SU-DHL-6 (cell line): ENCODE results near the gene SHFL.

Source experiments
- H2AFZ ChIP-seq: fragments of 200-600 bp; sonication (generic); 2 replicates; pipeline ENCODE4 v1.6.1; 2014; ENCODE audit warnings: low read depth, mild to moderate bottlenecking, moderate library complexity, mixed read lengths, antibody characterized with exemption, low read length; ENCODE audit not compliant: severe bottlenecking
- H3F3A ChIP-seq: fragments of 200-600 bp; shearing (Covaris generic); 2 replicates; pipeline ENCODE4 v1.6.0; 2016; ENCODE audit warnings: antibody characterized with exemption, mild to moderate bottlenecking; ENCODE audit not compliant: insufficient read depth
- H3K27ac ChIP-seq: fragments of 200-600 bp; sonication (generic); 2 replicates; pipeline ENCODE4 v1.5.1; 2016; ENCODE audit warnings: low read depth, mild to moderate bottlenecking, low read length, moderate library complexity, mixed read lengths
- H3K27me3 ChIP-seq: fragments of 200-600 bp; sonication (generic), shearing (Covaris generic); 2 replicates; pipeline ENCODE4 v1.6.0; 2014; ENCODE audit warnings: mild to moderate bottlenecking, low read length
- H3K36me3 ChIP-seq: fragments of 200-600 bp; sonication (generic); 2 replicates; pipeline ENCODE4 v1.6.1; 2014; ENCODE audit warnings: mild to moderate bottlenecking, low read length, mixed read lengths
- H3K4me2 ChIP-seq: fragments of 300-600, 200-600 bp; shearing (Covaris generic), sonication (generic); 2 replicates; pipeline ENCODE4 v1.6.0; 2014; ENCODE audit warnings: low read length, low read depth, mild to moderate bottlenecking; ENCODE audit not compliant: poor library complexity, severe bottlenecking
- H3K4me3 ChIP-seq: fragments of 200-600 bp; sonication (generic); 2 replicates; pipeline ENCODE4 v1.5.1; 2014; ENCODE audit warnings: antibody characterized with exemption, low read length, mild to moderate bottlenecking, mixed read lengths; ENCODE audit not compliant: insufficient read depth, poor library complexity, severe bottlenecking
- H3K79me2 ChIP-seq: fragments of 200-600 bp; sonication (generic); 2 replicates; pipeline ENCODE4 v1.6.1; 2014; ENCODE audit warnings: mild to moderate bottlenecking, low read length, moderate library complexity; ENCODE audit not compliant: insufficient read depth
- H3K9ac ChIP-seq: fragments of 200-600 bp; sonication (generic); 2 replicates; pipeline ENCODE4 v1.7.0; 2014; ENCODE audit warnings: mild to moderate bottlenecking, low read length
- H3K9me2 ChIP-seq: fragments of 200-600 bp; sonication (generic); replicated peaks from 2 replicates; pipeline ENCODE4 v1.6.1; 2014; ENCODE audit warnings: low read length; ENCODE audit not compliant: insufficient read depth
- H3K9me3 ChIP-seq: fragments of 200-600 bp; sonication (generic); 2 replicates; pipeline ENCODE4 v1.6.1; 2014; ENCODE audit warnings: low read length, mixed read lengths; ENCODE audit not compliant: insufficient read depth
- H4K20me1 ChIP-seq: fragments of 200-600 bp; sonication (generic); 2 replicates; pipeline ENCODE4 v1.6.1; 2014; ENCODE audit warnings: low read depth, mild to moderate bottlenecking, antibody characterized with exemption, low read length, moderate library complexity, mixed read lengths
- CTCF ChIP-seq: fragments of 200-600 bp; sonication (generic); IDR thresholded peaks from one replicate; pipeline ENCODE4 v1.5.1; 2017; ENCODE audit warnings: antibody characterized with exemption, mild to moderate bottlenecking, low read length, moderate library complexity; ENCODE audit not compliant: insufficient read depth, poor library complexity, severe bottlenecking
- EZH2phosphoT487 ChIP-seq: fragments of 200-600 bp; sonication (generic), shearing (Covaris generic); conservative IDR thresholded peaks from 2 replicates; pipeline ENCODE4 v1.6.1; 2018; ENCODE audit warnings: mild to moderate bottlenecking, antibody characterized with exemption, low read length, moderate library complexity, mixed read lengths

Gene SHFL

GRCh38 chr19:10078329-10078728 is 7.8 kb upstream of the SHFL start:
- H3K27me3 ChIP-seq = no peaks in the 10 kb centered on the region
- H3K9ac ChIP-seq = no peak overlapping the region
- H3K79me2 ChIP-seq = no peaks in the 10 kb centered on the region
- no peak for TF ChIP-seq EZH2phosphoT487
- no peak for TF ChIP-seq CTCF
- no peak overlapping the region for H3K4me3 ChIP-seq
- no peaks in the 10 kb centered on the region for H3F3A ChIP-seq
- no peaks in the 10 kb centered on the region for H3K9me2 ChIP-seq
- no peak overlapping the region for H3K4me2 ChIP-seq
- H4K20me1 ChIP-seq = no peaks in the 10 kb centered on the region
- no peaks in the 10 kb centered on the region for H3K9me3 ChIP-seq
- no peak overlapping the region for H3K27ac ChIP-seq
- H2AFZ ChIP-seq = no peak overlapping the region
- no peaks in the 10 kb centered on the region for H3K36me3 ChIP-seq

- no peaks in the 10 kb centered on the region for H4K20me1 ChIP-seq
- TF ChIP-seq EZH2phosphoT487 (no peak), CTCF (no peak)
- H3K27ac ChIP-seq = no peak overlapping the region
- H2AFZ ChIP-seq = no peak overlapping the region
- H3K79me2 ChIP-seq = no peaks in the 10 kb centered on the region
- H3K27me3 ChIP-seq = no peaks in the 10 kb centered on the region
- no peaks in the 10 kb centered on the region for H3K36me3 ChIP-seq
- no peaks in the 10 kb centered on the region for H3K9me3 ChIP-seq
- H3K4me3 ChIP-seq = no peak overlapping the region
- no peak overlapping the region for H3K9ac ChIP-seq
- H3F3A ChIP-seq = no peaks in the 10 kb centered on the region
- H3K9me2 ChIP-seq = no peaks in the 10 kb centered on the region
- H3K4me2 ChIP-seq = no peak overlapping the region
Measured at GRCh38 chr19:10079031-10079453, 7.1 kb upstream of the SHFL start.

- Histone ChIP-seq H3K9me2 (no peaks in the 10 kb centered on the region), H3K9ac (no peak overlapping the region), H3K9me3 (no peaks in the 10 kb centered on the region), H3K27me3 (no peaks in the 10 kb centered on the region), H3K4me2 (no peak overlapping the region), H3K79me2 (no peaks in the 10 kb centered on the region), H3K27ac (no peak overlapping the region), H4K20me1 (no peaks in the 10 kb centered on the region), H3K36me3 (no peaks in the 10 kb centered on the region), H3K4me3 (no peak overlapping the region), H3F3A (peaks cover 10% of the 10 kb centered on the region; the same call in 1 of the 2 replicates), H2AFZ (no peak overlapping the region)
- TF ChIP-seq EZH2phosphoT487 = no peak
- no peak for TF ChIP-seq CTCF
Measured at GRCh38 chr19:10083911-10084310, 2.2 kb upstream of the SHFL start.

GRCh38 chr19:10084803-10085202 is 1.3 kb upstream of the SHFL start:
- Histone ChIP-seq H3K4me3 (no peak overlapping the region), H2AFZ (no peak overlapping the region), H3K9me3 (no peaks in the 10 kb centered on the region), H3K4me2 (no peak overlapping the region), H4K20me1 (no peaks in the 10 kb centered on the region), H3K27me3 (no peaks in the 10 kb centered on the region), H3K79me2 (no peaks in the 10 kb centered on the region), H3K9me2 (no peaks in the 10 kb centered on the region), H3K36me3 (no peaks in the 10 kb centered on the region), H3K9ac (no peak overlapping the region), H3F3A (peaks cover 10% of the 10 kb centered on the region; the same call in 1 of the 2 replicates), H3K27ac (no peak overlapping the region)
- TF ChIP-seq CTCF (no peak), EZH2phosphoT487 (no peak)
